HEK293 (cell line): ENCODE results near the gene VAV2.

ENCODE experiments used
- CTCF ChIA-PET: fragments of 350-600 bp; formaldehyde crosslinking; extraction: SDS; loops from one replicate; lab custom pipeline; 2021; ENCODE audit warnings: antibody characterized with exemption; lab: Yijun Ruan, JAX
- POLR2A ChIA-PET: fragments of 300-600 bp; formaldehyde crosslinking; extraction: SDS; loops from one replicate; lab custom pipeline; 2020; ENCODE audit warnings: antibody characterized with exemption, inconsistent platforms; lab: Yijun Ruan, JAX
- H3K27ac ChIP-seq: fragments of 200-500 bp; sonication (Bioruptor generic); 2 replicates; pipeline ENCODE4 v1.5.1; 2014; ENCODE audit warnings: low read depth, low read length, control low read depth, inconsistent platforms; ENCODE audit errors: extremely low read depth
- H3K36me3 ChIP-seq, 2 experiments: fragments of 200-500 bp in 1 of 2; sonication (Bioruptor generic) in 1 of 2; 1 replicate in 1 of 2; 2 replicates in 1 of 2; pipeline ENCODE4 v1.5.1; 2014 to 2017; ENCODE audit warnings: inconsistent platforms in 2 of 2, low read length in 2 of 2; ENCODE audit not compliant: control insufficient read depth in 2 of 2, insufficient read depth in 1 of 2
- H3K4me1 ChIP-seq: fragments of 200-500 bp; sonication (Bioruptor generic); 2 replicates; pipeline ENCODE4 v1.5.1; 2014; ENCODE audit warnings: mild to moderate bottlenecking, low read length, inconsistent platforms; ENCODE audit not compliant: control insufficient read depth, insufficient read depth
- H3K4me3 ChIP-seq: 2 replicates; pipeline ENCODE4 v1.5.1; 2011; ENCODE audit warnings: low read depth, mild to moderate bottlenecking, control low read depth, low read length, moderate library complexity
- H3K9me3 ChIP-seq: fragments of 200-500 bp; sonication (Bioruptor generic); 2 replicates; pipeline ENCODE4 v1.5.1; 2014; ENCODE audit warnings: low read depth, low read length, inconsistent platforms; ENCODE audit not compliant: control insufficient read depth, insufficient read depth
- CTCF ChIP-seq: fragments of 450-650 bp; formaldehyde crosslinking; IDR thresholded peaks from 2 replicates; pipeline ENCODE4 v1.5.1; 2016; ENCODE audit warnings: missing biosample characterization, missing genetic modification characterization
- KLF10 ChIP-seq: fragments of 450-650 bp; IDR thresholded peaks from 2 replicates; pipeline ENCODE4 v1.5.1; 2018; ENCODE audit warnings: missing biosample characterization, mild to moderate bottlenecking, missing genetic modification characterization
- KLF16 ChIP-seq: fragments of 450-650 bp; formaldehyde crosslinking; IDR thresholded peaks from 2 replicates; pipeline ENCODE4 v1.5.1; 2017; ENCODE audit warnings: missing biosample characterization, missing genetic modification characterization
- ZBTB10 ChIP-seq: fragments of 450-650 bp; formaldehyde crosslinking; IDR thresholded peaks from 2 replicates; pipeline ENCODE4 v1.5.1; 2016; ENCODE audit warnings: missing biosample characterization, missing genetic modification characterization
- ZBTB44 ChIP-seq: fragments of 450-650 bp; IDR thresholded peaks from 2 replicates; pipeline ENCODE4 v1.5.1; 2018; ENCODE audit warnings: missing biosample characterization, mild to moderate bottlenecking, missing genetic modification characterization
- ZFHX2 ChIP-seq: fragments of 450-650 bp; formaldehyde crosslinking; conservative IDR thresholded peaks from 2 replicates; pipeline ENCODE4 v1.5.1; 2016; ENCODE audit warnings: missing biosample characterization, missing genetic modification characterization
- ZNF155 ChIP-seq: fragments of 450-650 bp; formaldehyde crosslinking; IDR thresholded peaks from 2 replicates; pipeline ENCODE4 v1.5.1; 2016; ENCODE audit warnings: missing biosample characterization, missing genetic modification characterization
- ZNF248 ChIP-seq: fragments of 450-650 bp; formaldehyde crosslinking; IDR thresholded peaks from 2 replicates; pipeline ENCODE4 v1.5.1; 2017; ENCODE audit warnings: missing biosample characterization, missing genetic modification characterization
- ZNF311 ChIP-seq: fragments of 450-650 bp; formaldehyde crosslinking; IDR thresholded peaks from 2 replicates; pipeline ENCODE4 v1.5.1; 2017; ENCODE audit warnings: missing biosample characterization, missing genetic modification characterization, borderline replicate concordance
- ZNF510 ChIP-seq: fragments of 450-650 bp; formaldehyde crosslinking; IDR thresholded peaks from 2 replicates; pipeline ENCODE4 v1.5.1; 2018; ENCODE audit warnings: mild to moderate bottlenecking, missing genetic modification characterization, missing biosample characterization; ENCODE audit not compliant: insufficient replicate concordance
- ZNF529 ChIP-seq: fragments of 450-650 bp; formaldehyde crosslinking; IDR thresholded peaks from 2 replicates; pipeline ENCODE4 v1.5.1; 2017; ENCODE audit warnings: missing genetic modification characterization, missing biosample characterization; ENCODE audit not compliant: insufficient replicate concordance
- ZNF639 ChIP-seq: fragments of 450-650 bp; formaldehyde crosslinking; IDR thresholded peaks from 2 replicates; pipeline ENCODE4 v1.5.1; 2016; ENCODE audit warnings: missing biosample characterization, missing genetic modification characterization
- ZNF777 ChIP-seq: fragments of 450-650 bp; formaldehyde crosslinking; IDR thresholded peaks from 2 replicates; pipeline ENCODE4 v1.5.1; 2017; ENCODE audit warnings: missing biosample characterization, missing genetic modification characterization, borderline replicate concordance
- TF ChIP-seq, protein P1 (sequence below): fragments of 450-650 bp; formaldehyde crosslinking; IDR thresholded peaks from 2 replicates; pipeline ENCODE4 v1.5.1; 2016; ENCODE audit warnings: missing biosample characterization, missing genetic modification characterization

VAV2 gene

GRCh38 chr9:133715866-133716563 lies 276.1 kb downstream of the VAV2 start:
- POLR2A ChIA-PET, result no interaction called here
- CTCF ChIA-PET, result interaction anchor here (1.0 to 1.8 kb wide), 4 partner anchors 8 to 127 kb away, joined by 3 to 7 read pairs (median 4); no protein-coding TSS in a partner anchor
- no peak for TF ChIP-seq ZBTB44
- no peak for TF ChIP-seq ZNF529 (tag by site-specific recombination)
- no peak for TF ChIP-seq ZNF155 (tag by site-specific recombination)
- TF ChIP-seq ZNF510 (tag by site-specific recombination), result no peak
- peak; percentile 31; the same call in 1 of the 2 replicates for TF ChIP-seq ZFHX2 (tag by site-specific recombination)
- TF ChIP-seq ZNF777 (tag by site-specific recombination), result no peak
- TF ChIP-seq KLF10 (tag by site-specific recombination), result no peak
- TF ChIP-seq KLF16 (tag by site-specific recombination), result no peak
- no peak for TF ChIP-seq ZNF639 (tag by site-specific recombination)
- TF ChIP-seq ZBTB10 (tag by site-specific recombination), result no peak
- no peak for TF ChIP-seq ZNF248 (tag by site-specific recombination)
- TF ChIP-seq, protein P1, sequence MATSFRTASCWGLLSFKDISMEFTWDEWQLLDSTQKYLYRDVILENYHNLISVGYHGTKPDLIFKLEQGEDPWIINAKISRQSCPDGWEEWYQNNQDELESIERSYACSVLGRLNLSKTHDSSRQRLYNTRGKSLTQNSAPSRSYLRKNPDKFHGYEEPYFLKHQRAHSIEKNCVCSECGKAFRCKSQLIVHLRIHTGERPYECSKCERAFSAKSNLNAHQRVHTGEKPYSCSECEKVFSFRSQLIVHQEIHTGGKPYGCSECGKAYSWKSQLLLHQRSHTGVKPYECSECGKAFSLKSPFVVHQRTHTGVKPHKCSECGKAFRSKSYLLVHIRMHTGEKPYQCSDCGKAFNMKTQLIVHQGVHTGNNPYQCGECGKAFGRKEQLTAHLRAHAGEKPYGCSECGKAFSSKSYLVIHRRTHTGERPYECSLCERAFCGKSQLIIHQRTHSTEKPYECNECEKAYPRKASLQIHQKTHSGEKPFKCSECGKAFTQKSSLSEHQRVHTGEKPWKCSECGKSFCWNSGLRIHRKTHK (tag by site-specific recombination), result no peak
- TF ChIP-seq ZNF311 (tag by site-specific recombination), result no peak
- peak; percentile 46 for TF ChIP-seq CTCF (tag by site-specific recombination)

More at GRCh38 chr9:133715866-133716563, 276.1 kb downstream of the VAV2 start:
- H3K4me1 ChIP-seq, result no peaks in the 10 kb centered on the region
- H3K4me3 ChIP-seq, result no peak overlapping the region
- H3K9me3 ChIP-seq, result no peaks in the 10 kb centered on the region
- no peak overlapping the region for H3K27ac ChIP-seq
- H3K36me3 ChIP-seq, result no peaks in the 10 kb centered on the region
